ENCODE measurements around the gene PDGFC.
"Not testable (repeated sequence)": the region's sequence is repeated elsewhere in the genome, so short reads cannot be mapped to it uniquely, and the experiment has no call there.

PDGFC gene

DNA sequence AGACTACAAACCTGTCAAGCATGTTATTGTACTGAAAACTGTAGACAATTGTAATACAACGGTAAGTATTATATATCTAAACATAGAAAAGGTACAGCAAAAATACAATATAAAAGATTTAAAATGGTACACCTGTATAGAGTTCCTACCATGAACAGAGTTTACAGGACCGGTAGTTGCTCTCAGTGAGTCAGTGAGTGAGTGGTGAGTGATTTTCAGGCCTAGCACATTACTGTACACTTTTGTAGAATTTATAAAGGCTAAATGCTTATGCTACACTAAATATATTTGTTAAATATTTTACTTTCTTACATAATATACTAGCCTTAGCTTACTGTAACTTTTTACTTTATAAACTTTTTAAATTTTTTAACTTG lies 37.4 kb downstream of the PDGFC start:
- no peaks in the 10 kb centered on the region for H3K36me3 ChIP-seq (ENCODE audit: control insufficient read depth, insufficient read depth, low read length)
- no peaks in the 10 kb centered on the region for H3K4me1 ChIP-seq (ENCODE audit: control insufficient read depth, insufficient read depth, low read length)
- no peak overlapping the region for H3K4me3 ChIP-seq (ENCODE audit: low read depth, low read length)
- H3K27me3 ChIP-seq (ENCODE audit: control insufficient read depth, insufficient read depth, low read length) = no peaks in the 10 kb centered on the region
- no peaks in the 10 kb centered on the region for H3K9me3 ChIP-seq (ENCODE audit: control insufficient read depth, insufficient read depth, low read depth, low read length)
- no peak overlapping the region for H3K9ac ChIP-seq (ENCODE audit: low read length)
- H3K27ac ChIP-seq (ENCODE audit: low read depth, low read length) = no peak overlapping the region

DNA sequence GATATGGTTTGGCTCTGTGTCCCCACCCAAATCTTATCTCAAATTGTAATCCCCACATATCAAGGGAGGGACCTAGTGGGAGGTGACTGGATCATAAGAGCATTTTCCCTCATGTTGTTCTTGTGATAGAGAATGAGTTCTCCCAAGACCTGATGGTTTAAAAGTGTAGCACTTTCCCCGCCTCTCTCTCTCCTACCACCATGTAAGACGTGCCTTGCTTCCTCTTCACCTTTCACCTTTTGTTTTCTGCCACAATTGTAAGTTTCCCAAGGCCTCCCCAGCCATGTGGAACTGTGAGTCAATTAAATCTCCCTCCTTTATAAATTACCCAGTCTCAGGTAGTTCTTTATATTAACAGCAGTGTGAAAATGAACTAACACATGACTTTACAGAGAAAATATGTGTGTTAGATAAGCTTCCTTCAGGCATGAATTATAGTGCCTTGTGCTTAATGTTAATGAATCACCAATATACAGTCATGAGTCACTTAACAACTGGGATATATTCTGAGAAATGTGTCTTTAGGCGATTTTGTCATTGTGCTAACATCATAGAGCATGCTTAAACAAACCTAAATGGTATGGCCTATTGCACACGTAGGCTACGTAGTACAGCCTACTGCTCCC lies 37.9 kb downstream of the PDGFC start:
- Histone ChIP-seq H3K9me3 (ENCODE audit: control insufficient read depth, insufficient read depth, low read depth, low read length) (no peaks in the 10 kb centered on the region), H3K4me1 (ENCODE audit: control insufficient read depth, insufficient read depth, low read length) (no peaks in the 10 kb centered on the region), H3K36me3 (ENCODE audit: control insufficient read depth, insufficient read depth, low read length) (no peaks in the 10 kb centered on the region), H3K9ac (ENCODE audit: low read length) (no peak overlapping the region), H3K4me3 (ENCODE audit: low read depth, low read length) (no peak overlapping the region), H3K27me3 (ENCODE audit: control insufficient read depth, insufficient read depth, low read length) (no peaks in the 10 kb centered on the region), H3K27ac (ENCODE audit: low read depth, low read length) (no peak overlapping the region)

DNA sequence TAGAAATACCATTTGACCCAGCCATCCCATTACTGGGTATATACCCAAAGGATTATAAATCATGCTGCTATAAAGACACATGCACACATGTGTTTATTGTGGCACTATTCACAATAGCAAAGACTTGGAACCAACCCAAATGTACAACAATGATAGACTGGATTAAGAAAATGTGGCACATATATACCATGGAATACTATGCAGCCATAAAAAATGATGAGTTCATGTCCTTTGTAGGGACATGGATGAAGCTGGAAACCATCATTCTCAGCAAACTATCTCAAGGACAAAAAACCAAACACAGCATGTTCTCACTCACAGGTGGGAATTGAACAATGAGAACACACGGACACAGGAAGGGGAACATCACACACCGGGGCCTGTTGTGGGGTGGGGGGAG lies 39.2 kb downstream of the PDGFC start:
- not testable (repeated sequence) for H3K27ac ChIP-seq (ENCODE audit: low read depth, low read length); H3K4me3 ChIP-seq (ENCODE audit: low read depth, low read length); H3K27me3 ChIP-seq (ENCODE audit: control insufficient read depth, insufficient read depth, low read length); H3K9ac ChIP-seq (ENCODE audit: low read length); H3K4me1 ChIP-seq (ENCODE audit: control insufficient read depth, insufficient read depth, low read length); H3K9me3 ChIP-seq (ENCODE audit: control insufficient read depth, insufficient read depth, low read depth, low read length); H3K36me3 ChIP-seq (ENCODE audit: control insufficient read depth, insufficient read depth, low read length)

GRCh38 chr4:156931267-156931666 lies 40.3 kb downstream of the PDGFC start:
- Histone ChIP-seq H3K9me3 (ENCODE audit: control insufficient read depth, insufficient read depth, low read depth, low read length) (0 out of 2 replicates have a peak, but pooled peaks cover 2% of the 10 kb centered on the region), H3K27me3 (ENCODE audit: control insufficient read depth, insufficient read depth, low read length) (no peaks in the 10 kb centered on the region), H3K4me3 (ENCODE audit: low read depth, low read length) (no peak overlapping the region), H3K36me3 (ENCODE audit: control insufficient read depth, insufficient read depth, low read length) (no peaks in the 10 kb centered on the region), H3K27ac (ENCODE audit: low read depth, low read length) (no peak overlapping the region), H3K9ac (ENCODE audit: low read length) (no peak overlapping the region), H3K4me1 (ENCODE audit: control insufficient read depth, insufficient read depth, low read length) (no peaks in the 10 kb centered on the region)

GRCh38 chr4:156929386-156930105 lies 42.1 kb downstream of the PDGFC start:
- Histone ChIP-seq H3K4me1 (ENCODE audit: control insufficient read depth, insufficient read depth, low read length) (no peaks in the 10 kb centered on the region), H3K36me3 (ENCODE audit: control insufficient read depth, insufficient read depth, low read length) (no peaks in the 10 kb centered on the region), H3K9ac (ENCODE audit: low read length) (no peak overlapping the region), H3K27me3 (ENCODE audit: control insufficient read depth, insufficient read depth, low read length) (no peaks in the 10 kb centered on the region), H3K9me3 (ENCODE audit: control insufficient read depth, insufficient read depth, low read depth, low read length) (0 out of 2 replicates have a peak, but pooled peaks cover 2% of the 10 kb centered on the region), H3K27ac (ENCODE audit: low read depth, low read length) (no peak overlapping the region), H3K4me3 (ENCODE audit: low read depth, low read length) (no peak overlapping the region)

DNA sequence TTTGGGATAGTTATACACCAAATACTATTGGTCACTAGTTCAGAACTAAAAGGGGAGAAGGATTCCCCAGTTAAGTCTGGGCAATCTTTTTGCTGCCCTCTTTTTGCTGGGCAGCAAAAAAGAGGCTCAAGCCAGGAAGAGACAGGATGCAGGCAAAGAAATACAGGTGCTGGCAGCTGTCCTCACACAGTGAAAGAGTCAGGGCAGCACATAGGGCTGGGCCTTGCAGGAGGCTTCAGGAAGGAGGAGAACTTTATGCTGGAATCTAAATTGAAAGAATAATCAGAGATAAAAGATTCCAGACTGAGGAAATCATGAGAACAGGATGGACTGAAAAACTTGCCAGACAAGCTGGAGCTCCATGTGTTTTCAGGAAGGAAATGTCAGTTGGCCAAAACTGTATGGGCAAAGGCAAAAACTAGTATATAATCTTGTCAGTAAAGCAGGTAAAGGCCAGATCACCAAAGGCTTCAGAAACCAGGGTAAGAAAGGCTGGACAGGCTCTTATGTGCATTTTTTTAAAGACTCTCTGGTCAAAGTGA lies 46.8 kb downstream of the PDGFC start:
- Histone ChIP-seq H3K27me3 (ENCODE audit: control insufficient read depth, insufficient read depth, low read length) (no peaks in the 10 kb centered on the region), H3K4me1 (ENCODE audit: control insufficient read depth, insufficient read depth, low read length) (no peaks in the 10 kb centered on the region), H3K27ac (ENCODE audit: low read depth, low read length) (no peak overlapping the region), H3K9me3 (ENCODE audit: control insufficient read depth, insufficient read depth, low read depth, low read length) (0 out of 2 replicates have a peak, but pooled peaks cover 2% of the 10 kb centered on the region), H3K4me3 (ENCODE audit: low read depth, low read length) (no peak overlapping the region), H3K36me3 (ENCODE audit: control insufficient read depth, insufficient read depth, low read length) (no peaks in the 10 kb centered on the region), H3K9ac (ENCODE audit: low read length) (no peak overlapping the region)

GRCh38 chr4:156923525-156923924 lies 48.1 kb downstream of the PDGFC start:
- no peaks in the 10 kb centered on the region for H3K27me3 ChIP-seq (ENCODE audit: control insufficient read depth, insufficient read depth, low read length)
- H3K9ac ChIP-seq (ENCODE audit: low read length) = no peak overlapping the region
- H3K4me1 ChIP-seq (ENCODE audit: control insufficient read depth, insufficient read depth, low read length) = no peaks in the 10 kb centered on the region
- H3K36me3 ChIP-seq (ENCODE audit: control insufficient read depth, insufficient read depth, low read length) = no peaks in the 10 kb centered on the region
- H3K27ac ChIP-seq (ENCODE audit: low read depth, low read length) = no peak overlapping the region
- H3K9me3 ChIP-seq (ENCODE audit: control insufficient read depth, insufficient read depth, low read depth, low read length) = 0 out of 2 replicates have a peak, but pooled peaks cover 2% of the 10 kb centered on the region
- no peak overlapping the region for H3K4me3 ChIP-seq (ENCODE audit: low read depth, low read length)

- no peaks in the 10 kb centered on the region for H3K36me3 ChIP-seq (ENCODE audit: control insufficient read depth, insufficient read depth, low read length)
- H3K9ac ChIP-seq (ENCODE audit: low read length) = no peak overlapping the region
- no peak overlapping the region for H3K27ac ChIP-seq (ENCODE audit: low read depth, low read length)
- H3K4me1 ChIP-seq (ENCODE audit: control insufficient read depth, insufficient read depth, low read length) = no peaks in the 10 kb centered on the region
- H3K4me3 ChIP-seq (ENCODE audit: low read depth, low read length) = no peak overlapping the region
- 0 out of 2 replicates have a peak, but pooled peaks cover 6% of the 10 kb centered on the region for H3K9me3 ChIP-seq (ENCODE audit: control insufficient read depth, insufficient read depth, low read depth, low read length)
- H3K27me3 ChIP-seq (ENCODE audit: control insufficient read depth, insufficient read depth, low read length) = no peaks in the 10 kb centered on the region
Measured at GRCh38 chr4:156915221-156915620, 56.4 kb downstream of the PDGFC start.

DNA sequence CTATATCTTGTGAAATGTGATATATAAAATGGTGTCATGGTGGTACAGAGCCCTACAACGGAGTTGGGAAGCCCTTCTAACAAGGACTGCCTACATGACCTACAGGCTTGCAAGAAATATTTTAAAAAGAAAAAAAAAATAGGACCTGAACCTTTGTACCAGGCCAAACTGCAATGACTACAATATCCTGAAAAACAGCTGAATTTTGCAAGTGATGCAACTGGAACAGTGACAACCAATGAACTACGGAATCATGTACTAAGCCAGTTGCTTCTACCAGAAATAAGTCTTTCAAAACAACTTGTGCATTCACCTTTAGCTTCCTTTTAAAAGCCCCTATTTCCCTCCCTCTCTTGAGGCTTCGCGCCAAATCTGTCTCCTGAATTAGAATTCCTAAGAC lies 58.4 kb downstream of the PDGFC start:
- H3K36me3 ChIP-seq (ENCODE audit: control insufficient read depth, insufficient read depth, low read length) = no peaks in the 10 kb centered on the region

DNA sequence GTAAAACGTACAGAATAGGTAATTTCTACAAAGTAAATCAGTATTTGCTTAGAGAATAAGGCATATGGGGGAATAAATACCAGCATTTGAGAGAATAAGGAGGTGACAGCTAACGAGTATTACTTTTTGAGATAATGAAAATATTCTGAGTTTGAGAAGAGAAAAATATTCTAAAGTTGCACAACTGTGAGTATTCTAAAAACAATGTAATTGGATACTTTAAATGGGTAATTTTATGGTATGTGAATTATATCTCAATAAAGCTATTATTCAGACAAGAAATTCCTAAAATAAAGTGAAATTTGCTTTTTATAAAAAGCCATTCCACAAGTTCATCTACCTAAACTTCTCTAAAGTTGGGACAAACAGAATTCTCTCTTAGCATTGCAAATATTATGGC lies 62.6 kb downstream of the PDGFC start:
- Histone ChIP-seq H3K9me3 (ENCODE audit: control insufficient read depth, insufficient read depth, low read depth, low read length) (0 out of 2 replicates have a peak, but pooled peaks cover 4% of the 10 kb centered on the region), H3K4me1 (ENCODE audit: control insufficient read depth, insufficient read depth, low read length) (no peaks in the 10 kb centered on the region; the same call in 1 of the 2 replicates), H3K36me3 (ENCODE audit: control insufficient read depth, insufficient read depth, low read length) (no peaks in the 10 kb centered on the region), H3K27me3 (ENCODE audit: control insufficient read depth, insufficient read depth, low read length) (no peaks in the 10 kb centered on the region), H3K4me3 (ENCODE audit: low read depth, low read length) (no peak overlapping the region), H3K27ac (ENCODE audit: low read depth, low read length) (no peak overlapping the region), H3K9ac (ENCODE audit: low read length) (no peak overlapping the region)

More for the DNA sequence above, 58.4 kb downstream of the PDGFC start:
- 0 out of 2 replicates have a peak, but pooled peaks cover 6% of the 10 kb centered on the region for H3K9me3 ChIP-seq (ENCODE audit: control insufficient read depth, insufficient read depth, low read depth, low read length)
- no peaks in the 10 kb centered on the region for H3K4me1 ChIP-seq (ENCODE audit: control insufficient read depth, insufficient read depth, low read length)
- H3K9ac ChIP-seq (ENCODE audit: low read length) = no peak overlapping the region
- H3K27ac ChIP-seq (ENCODE audit: low read depth, low read length) = no peak overlapping the region
- H3K4me3 ChIP-seq (ENCODE audit: low read depth, low read length) = no peak overlapping the region
- no peaks in the 10 kb centered on the region for H3K27me3 ChIP-seq (ENCODE audit: control insufficient read depth, insufficient read depth, low read length)

- Histone ChIP-seq H3K27ac (ENCODE audit: low read depth, low read length) (no peak overlapping the region), H3K4me3 (ENCODE audit: low read depth, low read length) (no peak overlapping the region), H3K4me1 (ENCODE audit: control insufficient read depth, insufficient read depth, low read length) (no peaks in the 10 kb centered on the region; the same call in 1 of the 2 replicates), H3K27me3 (ENCODE audit: control insufficient read depth, insufficient read depth, low read length) (no peaks in the 10 kb centered on the region), H3K36me3 (ENCODE audit: control insufficient read depth, insufficient read depth, low read length) (no peaks in the 10 kb centered on the region), H3K9me3 (ENCODE audit: control insufficient read depth, insufficient read depth, low read depth, low read length) (no peaks in the 10 kb centered on the region), H3K9ac (ENCODE audit: low read length) (no peak overlapping the region)
Measured at GRCh38 chr4:156906325-156906724, 65.3 kb downstream of the PDGFC start.

All from HUES6 (cell line).